SHP77 treated with DMSO at 0.1 percent for 48 hours (cell line): Measurements from ENCODE around the gene AKAP6.
A peak's percentile ranks its signal among the peaks of the same experiment; 100 is the strongest.
"Not testable (repeated sequence)": the region's sequence is repeated elsewhere in the genome, so short reads cannot be mapped to it uniquely, and the experiment has no call there.

Experiments used
- DNase-seq: peaks from one replicate; lab custom pipeline; 2025; lab: John Stamatoyannopoulos, UW

The AKAP6 gene

GRCh38 chr14:32762886-32763285 is 433.8 kb downstream of the AKAP6 start:
- no peak for DNase-seq

- no peak for DNase-seq
These were observed 434.6 kb downstream of the AKAP6 start for GRCh38 chr14:32763673-32764072.

DNA sequence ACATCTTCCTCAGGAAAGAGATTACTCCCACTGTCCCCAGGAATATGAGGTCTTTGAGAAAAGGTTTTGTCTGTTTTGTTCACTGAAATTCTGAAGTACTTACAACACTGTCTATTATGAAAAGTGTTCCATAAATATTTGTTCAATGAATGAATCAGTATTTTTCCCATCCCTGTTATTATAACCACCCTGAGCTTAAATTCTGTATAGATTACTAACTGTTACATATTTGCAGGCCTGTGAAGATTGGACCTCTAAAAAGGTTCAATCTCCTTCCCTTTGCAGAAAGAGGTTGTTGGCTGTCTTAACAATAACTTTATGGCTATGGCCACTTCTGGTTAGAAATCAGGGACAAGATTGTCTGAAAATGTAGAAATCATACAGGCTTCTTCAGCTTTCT is 435.0 kb downstream of the AKAP6 start:
- DNase-seq, result no peak

DNA sequence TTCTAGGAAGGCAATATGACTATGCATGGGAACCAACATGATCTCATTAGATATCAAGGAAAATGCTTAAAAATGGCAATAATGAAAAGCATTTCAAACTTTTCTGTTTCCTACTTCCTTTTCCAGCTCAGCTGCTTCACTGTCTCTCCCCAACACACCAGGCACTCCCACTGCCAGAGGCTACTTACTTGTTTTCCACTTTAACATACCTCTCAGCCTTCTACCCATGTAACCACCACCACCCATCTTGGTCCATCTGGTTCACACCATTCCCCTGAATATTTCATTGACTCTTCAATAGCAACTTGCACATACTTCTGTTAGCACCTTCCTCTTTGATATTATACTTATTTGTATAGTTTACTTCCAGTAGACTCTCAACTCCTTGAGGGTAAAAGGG is 441.3 kb downstream of the AKAP6 start:
- DNase-seq, result no peak

GRCh38 chr14:32774214-32774613 is 445.1 kb downstream of the AKAP6 start:
- DNase-seq, result no peak

DNA sequence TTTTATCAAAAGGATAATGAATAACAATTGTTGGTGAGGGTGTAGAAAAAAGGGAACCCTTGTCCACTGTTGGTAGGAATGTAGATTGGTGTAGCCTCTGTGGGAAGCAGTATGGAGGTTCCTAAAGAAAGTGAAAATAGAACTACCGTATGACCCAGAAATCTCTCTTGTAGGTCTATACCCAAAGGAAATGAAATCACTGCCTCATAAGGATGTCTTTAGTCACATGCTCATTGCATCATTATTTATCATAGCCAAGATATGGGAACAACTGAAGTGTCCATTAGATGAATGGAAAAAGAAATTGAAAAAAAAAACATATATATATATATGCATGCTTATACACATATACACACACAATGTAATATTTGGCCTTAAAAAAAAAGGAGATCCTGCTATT is 450.7 kb downstream of the AKAP6 start:
- DNase-seq, result no peak

DNA sequence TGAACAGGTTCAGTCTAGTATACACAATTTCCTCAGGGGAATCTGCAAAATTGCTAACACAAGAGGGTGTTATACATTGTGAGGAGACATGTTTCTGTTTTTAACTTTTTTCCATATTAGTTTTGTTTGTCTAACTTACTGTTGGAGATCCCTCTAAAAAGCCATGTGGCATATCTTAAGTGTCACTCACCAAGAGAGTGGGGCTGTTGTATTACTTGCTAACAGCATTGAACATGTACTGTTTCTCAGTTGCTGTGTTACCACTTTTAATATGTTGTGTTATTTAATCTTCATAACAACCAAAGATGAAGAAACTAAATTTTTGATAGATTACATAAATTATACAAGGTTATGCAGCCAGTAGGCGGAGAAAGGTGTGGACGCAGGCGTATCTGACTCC is 455.3 kb downstream of the AKAP6 start:
- no peak for DNase-seq

DNA sequence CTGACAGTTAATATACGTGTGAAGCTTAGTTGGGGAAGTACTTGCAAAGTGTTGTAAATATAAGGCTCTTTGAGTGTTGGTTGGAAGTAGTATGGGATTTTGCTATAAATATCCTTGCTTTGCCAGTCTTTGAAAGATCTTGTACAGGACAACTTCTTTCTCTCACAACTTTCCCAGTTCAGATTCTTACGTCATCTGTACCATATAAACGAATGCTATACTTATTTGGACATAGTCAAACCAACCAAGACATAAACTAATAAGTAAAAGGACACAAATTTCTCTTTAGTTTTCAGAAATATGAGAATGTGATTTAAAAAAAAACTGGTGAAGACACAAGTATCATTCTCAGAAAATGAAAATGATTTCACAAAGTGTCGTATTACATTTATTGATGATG is 456.5 kb downstream of the AKAP6 start:
- DNase-seq, result no peak

DNA sequence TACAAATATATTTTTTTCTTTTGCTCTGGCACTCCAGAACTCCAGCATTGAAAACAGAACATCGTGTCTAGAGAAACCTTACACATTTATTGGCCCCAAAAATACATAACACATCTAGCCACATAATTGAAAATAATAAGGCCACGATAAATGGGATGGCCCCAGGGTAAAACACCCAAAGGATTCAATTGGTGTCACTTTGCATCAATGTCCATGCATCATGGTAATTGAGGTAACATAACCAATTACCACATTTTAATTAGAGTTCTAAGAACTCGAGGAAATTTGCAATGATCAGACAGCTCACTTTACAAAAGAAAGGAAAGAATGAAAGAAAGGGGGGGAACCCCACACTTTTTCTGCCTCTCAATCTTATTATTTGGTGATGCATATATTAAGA is 457.8 kb downstream of the AKAP6 start:
- no peak for DNase-seq

- not testable (repeated sequence) for DNase-seq
These were observed 463.9 kb downstream of the AKAP6 start for GRCh38 chr14:32793033-32793432.

- DNase-seq, result no peak
These were observed 471.2 kb downstream of the AKAP6 start for GRCh38 chr14:32800320-32800719.

- no peak for DNase-seq
These were observed 473.2 kb downstream of the AKAP6 start for GRCh38 chr14:32802295-32802694.

- no peak for DNase-seq
These were observed 476.9 kb downstream of the AKAP6 start for GRCh38 chr14:32805979-32806378.

DNA sequence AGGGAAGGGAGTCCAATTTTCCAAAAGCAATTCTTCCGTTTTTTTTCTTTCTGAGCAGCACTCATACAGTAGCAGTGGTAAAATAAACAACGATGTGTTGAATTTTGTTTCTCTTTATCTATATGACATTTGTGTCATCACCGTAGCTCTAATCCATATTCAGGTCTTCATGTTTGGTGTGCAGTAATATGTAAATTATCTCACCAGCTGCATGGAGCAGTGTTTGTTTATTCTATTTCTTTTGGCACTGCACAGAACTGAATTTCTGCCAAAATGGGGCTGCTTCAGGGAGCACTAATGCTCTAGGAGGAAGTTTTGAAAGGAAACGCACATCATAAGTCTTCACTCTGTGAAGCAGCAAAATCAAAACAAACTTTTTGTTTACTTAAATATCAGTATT is 479.5 kb downstream of the AKAP6 start:
- DNase-seq, result peak; percentile 58

- peak; percentile 8 for DNase-seq
These were observed 480.2 kb downstream of the AKAP6 start for GRCh38 chr14:32809255-32809654.

- DNase-seq, result no peak
These were observed 484.3 kb downstream of the AKAP6 start for GRCh38 chr14:32813401-32813800.

GRCh38 chr14:32814721-32815120 is 485.6 kb downstream of the AKAP6 start:
- no peak for DNase-seq

DNA sequence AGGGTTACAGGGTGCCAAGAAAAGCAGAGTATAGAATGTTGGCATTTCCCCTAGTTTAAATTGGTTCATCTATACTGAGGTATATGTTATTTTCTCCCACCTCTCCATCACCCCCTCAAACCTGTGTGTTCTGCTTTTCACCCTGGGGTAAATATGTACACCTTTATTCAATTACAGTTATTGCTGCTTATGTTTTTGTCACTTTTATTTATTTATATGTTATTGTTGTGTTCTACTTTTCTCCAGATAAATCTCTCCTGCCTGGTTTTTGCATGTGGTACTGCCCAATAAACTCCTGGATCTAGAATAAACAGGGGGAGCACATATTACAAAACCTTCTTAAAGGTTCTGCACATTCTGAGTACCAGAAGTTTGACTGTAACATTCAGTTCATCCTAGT is 487.5 kb downstream of the AKAP6 start:
- DNase-seq, result no peak

- no peak for DNase-seq
These were observed 488.7 kb downstream of the AKAP6 start for GRCh38 chr14:32817780-32818179.

DNA sequence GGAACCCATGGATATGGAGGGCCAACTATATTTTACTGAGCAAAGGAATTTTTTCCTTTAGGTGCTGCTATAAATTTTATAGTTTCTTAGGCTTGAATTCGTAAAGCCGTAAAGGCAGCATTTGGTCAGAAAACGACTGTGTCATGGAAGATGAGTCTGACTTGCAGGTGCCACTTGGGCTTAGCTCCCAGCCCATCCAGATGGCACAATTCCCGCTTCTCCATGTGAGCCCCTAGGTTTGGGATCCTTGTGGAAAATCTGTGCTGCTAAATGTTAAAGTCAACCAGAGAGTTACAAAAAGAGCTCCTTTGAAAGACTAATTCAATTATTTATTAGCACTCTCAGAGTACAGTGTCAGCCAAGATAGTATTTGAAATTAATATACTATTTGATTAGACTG is 489.5 kb downstream of the AKAP6 start:
- DNase-seq, result no peak

DNA sequence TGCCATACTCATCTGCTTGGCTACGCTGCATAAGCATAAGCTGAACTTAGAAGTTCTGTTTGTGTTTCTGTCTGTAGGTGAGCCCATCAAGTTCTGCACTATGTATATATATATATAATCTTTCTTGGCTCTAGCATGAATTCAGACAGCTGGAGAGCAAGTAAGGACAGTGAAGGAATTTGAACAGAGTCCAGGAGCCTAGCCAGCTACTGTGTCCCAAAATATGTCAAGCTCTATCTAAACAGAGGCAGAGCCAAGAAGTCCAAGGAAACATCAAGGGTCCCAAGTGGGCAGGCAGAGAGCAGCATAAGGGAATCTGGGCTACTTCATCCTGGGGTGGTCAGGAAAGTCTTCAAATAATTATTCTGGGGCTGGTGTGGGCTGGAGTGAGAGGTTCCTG is 491.1 kb downstream of the AKAP6 start:
- no peak for DNase-seq

DNA sequence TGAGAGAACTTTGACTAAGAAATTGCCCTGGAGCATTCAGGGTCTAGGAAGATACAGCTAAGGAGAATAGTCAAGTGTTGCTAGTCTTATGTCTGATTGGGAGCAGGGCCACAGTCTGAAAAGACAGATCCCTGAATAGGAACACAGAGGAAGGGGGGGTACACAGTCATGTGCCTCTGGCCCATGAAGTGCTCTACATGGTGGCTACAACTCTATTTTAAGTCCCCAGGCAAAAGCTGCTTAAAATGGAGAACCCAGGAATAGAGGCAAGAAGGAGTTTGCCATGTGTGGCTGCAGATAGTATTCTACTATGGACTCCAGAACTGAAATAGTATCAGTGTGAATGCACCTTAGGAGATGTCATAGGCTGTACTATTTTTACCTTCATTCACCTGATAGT is 491.6 kb downstream of the AKAP6 start:
- DNase-seq, result no peak

DNA sequence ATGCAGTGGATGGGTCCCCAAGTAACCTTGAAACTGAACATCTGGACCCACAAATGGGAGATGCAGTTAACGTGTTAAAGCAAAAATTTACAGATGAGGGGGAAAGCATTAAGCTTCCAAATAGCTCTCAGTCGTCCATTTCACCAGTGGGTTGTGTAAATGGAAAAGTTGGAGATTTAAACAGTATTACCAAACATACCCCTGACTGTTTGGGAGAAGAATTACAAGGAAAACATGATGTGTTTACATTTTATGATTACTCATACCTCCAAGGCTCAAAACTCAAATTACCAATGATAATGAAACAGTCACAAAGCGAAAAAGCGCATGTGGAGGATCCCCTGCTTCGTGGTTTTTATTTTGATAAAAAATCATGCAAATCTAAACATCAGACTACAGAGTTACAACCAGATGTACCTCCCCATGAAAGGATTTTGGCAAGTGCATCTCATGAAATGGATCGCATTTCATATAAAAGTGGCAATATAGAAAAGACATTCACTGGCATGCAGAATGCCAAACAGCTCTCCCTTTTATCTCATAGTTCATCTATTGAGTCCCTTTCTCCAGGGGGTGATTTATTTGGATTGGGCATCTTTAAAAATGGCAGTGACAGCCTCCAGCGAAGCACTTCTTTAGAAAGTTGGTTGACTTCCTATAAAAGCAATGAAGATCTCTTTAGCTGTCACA is 493.0 kb downstream of the AKAP6 start:
- no peak for DNase-seq

DNA sequence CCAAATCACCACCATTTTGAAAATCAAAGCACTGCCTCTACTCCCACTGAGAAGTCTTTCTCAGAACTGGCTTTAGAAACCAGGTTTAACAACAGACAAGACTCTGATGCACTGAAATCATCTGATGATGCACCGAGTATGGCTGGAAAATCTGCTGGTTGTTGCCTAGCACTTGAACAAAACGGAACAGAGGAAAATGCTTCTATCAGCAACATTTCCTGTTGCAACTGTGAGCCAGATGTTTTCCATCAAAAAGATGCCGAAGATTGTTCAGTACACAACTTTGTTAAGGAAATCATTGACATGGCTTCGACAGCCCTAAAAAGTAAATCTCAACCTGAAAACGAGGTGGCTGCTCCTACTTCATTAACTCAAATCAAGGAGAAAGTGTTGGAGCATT is 494.6 kb downstream of the AKAP6 start:
- DNase-seq, result no peak

- no peak for DNase-seq
These were observed 495.1 kb downstream of the AKAP6 start for GRCh38 chr14:32824195-32824594.
